ENCODE measurements around the gene KIF3C. TPM values are rescaled to one million over a fixed set of nuclear protein-coding genes. Genes with fewer than 3 reads are reported as not detected.
"Not testable (repeated sequence)": the region's sequence is repeated elsewhere in the genome, so short reads cannot be mapped to it uniquely, and the experiment has no call there.

Gene KIF3C
- total RNA-seq, 6 donors from 2014 or later, result 2.4 to 15.7 (median 4.4) TPM

GRCh38 chr2:25912851-25913695 lies 69.2 kb downstream of the KIF3C start:
- no peak overlapping the region for H3K27ac ChIP-seq
- H3K4me3 ChIP-seq, result no peak overlapping the region
- TF ChIP-seq POLR2AphosphoS5 (IDR thresholded peaks at IDR 0.05) (no peak), EP300 (IDR thresholded peaks at IDR 0.05) (no peak), CTCF (IDR thresholded peaks at IDR 0.05) (no peak), POLR2A (IDR thresholded peaks at IDR 0.05) (no peak)
- H3K36me3 ChIP-seq, result no peaks in the 10 kb centered on the region
- no peaks in the 10 kb centered on the region for H3K9me3 ChIP-seq
- DNase-seq (no peak), ATAC-seq (ENCODE audit: low FRiP score in 2 of 2) (no peak)
- 25 to 44% methylated on average over 10 of the region's 10 CpGs for WGBS, 2 donors
- peaks cover 0 to 5% (median 0%) of the 10 kb centered on the region in 4 donors for H3K4me1 ChIP-seq
- no peaks in the 10 kb centered on the region for H3K27me3 ChIP-seq

GRCh38 chr2:25909574-25909973 lies 72.7 kb downstream of the KIF3C start:
- WGBS, 2 donors, result 61 to 67% methylated on average over 5 of the region's 5 CpGs

GRCh38 chr2:25905126-25905525 lies 77.2 kb downstream of the KIF3C start:
- Histone ChIP-seq H3K36me3 (no peaks in the 10 kb centered on the region), H3K27me3 (no peaks in the 10 kb centered on the region), H3K9me3 (no peaks in the 10 kb centered on the region), H3K4me1 (no peaks in the 10 kb centered on the region), H3K4me3 (no peak overlapping the region), H3K27ac (no peak overlapping the region)
- TF ChIP-seq CTCF (IDR thresholded peaks at IDR 0.05) (no peak), POLR2AphosphoS5 (IDR thresholded peaks at IDR 0.05) (no peak), EP300 (IDR thresholded peaks at IDR 0.05) (no peak), POLR2A (IDR thresholded peaks at IDR 0.05) (no peak)
- 83 to 90% methylated on average over 2 of the region's 2 CpGs for WGBS, 2 donors
- ATAC-seq (ENCODE audit: low FRiP score in 2 of 2), result no peak
- no peak for DNase-seq

More at GRCh38 chr2:25909574-25909973, 72.7 kb downstream of the KIF3C start:
- not testable (repeated sequence) for H3K9me3 ChIP-seq; ATAC-seq (ENCODE audit: low FRiP score in 2 of 2); H3K36me3 ChIP-seq; H3K4me3 ChIP-seq; H3K4me1 ChIP-seq; H3K27me3 ChIP-seq; H3K27ac ChIP-seq; DNase-seq

- Histone ChIP-seq H3K27me3 (no peaks in the 10 kb centered on the region), H3K4me3 (no peak overlapping the region), H3K4me1 (no peaks in the 10 kb centered on the region), H3K27ac (no peak overlapping the region), H3K36me3 (no peaks in the 10 kb centered on the region), H3K9me3 (no peaks in the 10 kb centered on the region)
- no peak for TF ChIP-seq POLR2A (IDR thresholded peaks at IDR 0.05)
- TF ChIP-seq POLR2AphosphoS5 (IDR thresholded peaks at IDR 0.05), result no peak
- no peak for TF ChIP-seq EP300 (IDR thresholded peaks at IDR 0.05)
- TF ChIP-seq CTCF (IDR thresholded peaks at IDR 0.05), result no peak
- WGBS, 2 donors, result 86 to 88% methylated on average over 5 of the region's 5 CpGs
- ATAC-seq (ENCODE audit: low FRiP score in 2 of 2), result no peak
- DNase-seq, result no peak
Measured at GRCh38 chr2:25903216-25903776, 79.0 kb downstream of the KIF3C start.

GRCh38 chr2:25899404-25899970 lies 82.8 kb downstream of the KIF3C start:
- 73 to 78% methylated on average over 11 of the region's 11 CpGs for WGBS, 2 donors
- H3K9me3 ChIP-seq, result no peaks in the 10 kb centered on the region
- H3K27ac ChIP-seq, result no peak overlapping the region
- no peak overlapping the region for H3K4me3 ChIP-seq
- DNase-seq (no peak), ATAC-seq (ENCODE audit: low FRiP score in 2 of 2) (no peak)
- H3K4me1 ChIP-seq, result no peaks in the 10 kb centered on the region
- no peak for TF ChIP-seq POLR2AphosphoS5 (IDR thresholded peaks at IDR 0.05)
- TF ChIP-seq POLR2A (IDR thresholded peaks at IDR 0.05), result no peak
- TF ChIP-seq CTCF (IDR thresholded peaks at IDR 0.05), result no peak
- TF ChIP-seq EP300 (IDR thresholded peaks at IDR 0.05), result no peak
- H3K36me3 ChIP-seq, result no peaks in the 10 kb centered on the region
- no peaks in the 10 kb centered on the region for H3K27me3 ChIP-seq
